GM19328 (cell line): ENCODE measurements around the gene CLDN24.

Source experiments
- ATAC-seq: cut with Tn5 transposase; IDR thresholded peaks from one replicate; pipeline ENCODE4 v1.9.1; 2021; ENCODE audit warnings: mild to moderate bottlenecking, moderate library complexity; ENCODE audit not compliant: unreplicated experiment

Gene CLDN24

DNA sequence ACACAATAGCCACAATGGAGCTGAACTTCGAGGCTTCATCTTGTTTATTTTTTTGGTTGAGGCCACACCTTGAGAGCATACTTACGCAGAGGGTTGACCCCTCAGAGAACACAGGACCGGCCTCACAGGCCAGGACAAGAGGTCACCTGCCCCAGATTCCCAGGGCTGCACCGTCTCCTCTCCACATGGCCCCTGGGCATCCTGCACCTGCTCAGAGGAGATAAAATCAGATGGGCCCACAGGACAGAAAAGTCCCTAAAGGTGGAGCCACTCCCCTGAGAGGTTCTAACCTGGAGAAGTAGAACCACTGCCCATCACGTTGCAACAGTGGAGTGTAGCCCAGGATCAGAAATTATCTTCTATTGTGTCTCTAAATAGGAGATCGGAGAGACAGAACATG is 1.1 kb upstream of the CLDN24 start:
- ATAC-seq, result no peak

DNA sequence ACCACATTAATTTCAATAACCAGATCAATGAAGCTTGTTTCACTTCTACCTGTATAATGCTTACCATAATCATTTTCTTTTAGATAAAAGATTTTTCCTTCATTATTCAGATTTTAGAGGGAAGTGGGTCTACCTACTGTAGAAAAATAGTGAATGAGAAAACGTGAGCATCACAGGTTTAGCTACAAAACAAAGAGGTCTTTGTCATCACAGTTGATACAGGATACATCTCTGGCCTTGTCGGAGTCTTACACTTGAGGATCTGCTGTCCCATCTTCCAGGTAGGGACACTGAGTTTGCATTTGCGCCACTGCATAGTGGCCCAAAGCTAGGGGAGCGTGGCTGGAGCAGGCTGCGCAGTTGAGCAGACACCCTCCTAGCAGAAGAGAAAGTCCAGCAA is 710 bp downstream of the CLDN24 start:
- no peak for ATAC-seq

DNA sequence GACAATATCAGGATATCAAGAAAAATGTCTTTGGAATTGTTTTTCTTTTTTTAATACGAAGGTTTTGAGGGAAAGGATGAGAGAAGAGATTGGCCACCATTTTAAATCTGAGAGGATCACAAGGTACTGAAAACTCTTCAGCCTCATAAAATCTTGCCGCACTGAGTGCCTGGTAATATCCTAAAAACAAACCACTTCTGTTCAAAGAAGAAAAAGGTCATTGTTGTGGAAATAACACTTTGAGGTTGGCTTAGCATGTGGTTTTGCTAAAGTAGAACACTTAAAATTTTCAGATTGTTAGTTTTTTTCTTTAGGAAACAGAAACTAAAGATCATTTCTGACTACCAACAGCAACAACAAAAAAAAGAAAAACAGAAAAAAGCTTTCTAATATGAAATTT is 1.1 kb downstream of the CLDN24 start:
- no peak for ATAC-seq

DNA sequence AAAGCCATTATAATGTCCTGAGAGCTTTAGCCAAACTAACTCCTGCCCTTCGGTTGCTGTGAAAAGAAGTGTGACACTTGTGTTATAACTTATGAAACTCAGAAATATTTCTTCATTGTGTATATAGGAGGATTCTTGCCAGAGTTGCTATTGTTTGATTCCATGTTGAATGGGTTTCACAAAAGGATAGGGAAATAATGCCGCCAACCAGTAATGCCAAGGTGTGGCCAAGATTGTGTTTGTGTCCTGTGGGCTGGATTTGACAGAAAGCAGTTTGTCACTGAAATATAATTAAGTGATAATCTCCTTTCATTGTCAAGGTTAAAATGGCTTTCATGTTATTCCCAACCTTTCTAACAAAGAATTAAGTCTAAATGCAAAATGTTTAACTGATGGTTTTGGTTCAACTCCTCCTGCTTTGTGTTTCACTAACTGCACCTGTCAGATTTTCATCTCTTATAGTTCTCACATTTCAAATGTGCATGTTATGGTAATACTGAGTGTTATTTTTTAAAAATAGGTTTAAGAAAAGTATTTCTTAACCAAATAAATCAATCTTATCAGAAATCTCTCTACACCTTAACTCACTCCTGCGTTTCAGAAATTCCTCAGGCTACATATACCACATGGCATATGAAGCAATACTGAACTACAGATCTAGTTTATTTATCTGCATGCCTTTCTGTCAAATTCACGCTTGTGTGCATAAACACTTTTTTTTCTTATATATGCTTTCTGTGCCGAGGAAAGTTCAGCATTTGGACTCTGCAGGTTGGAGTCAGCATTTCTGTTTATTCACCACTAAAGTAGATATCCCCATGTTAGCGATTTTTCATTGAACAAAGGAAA is 1.8 kb downstream of the CLDN24 start, which contains the start of gene CLDN22:
CLDN22 (minus strand) TSS at position 66 of the 849 bp plus-strand sequence; CDS start at position 8, 58 bp downstream.
- no peak for ATAC-seq

DNA sequence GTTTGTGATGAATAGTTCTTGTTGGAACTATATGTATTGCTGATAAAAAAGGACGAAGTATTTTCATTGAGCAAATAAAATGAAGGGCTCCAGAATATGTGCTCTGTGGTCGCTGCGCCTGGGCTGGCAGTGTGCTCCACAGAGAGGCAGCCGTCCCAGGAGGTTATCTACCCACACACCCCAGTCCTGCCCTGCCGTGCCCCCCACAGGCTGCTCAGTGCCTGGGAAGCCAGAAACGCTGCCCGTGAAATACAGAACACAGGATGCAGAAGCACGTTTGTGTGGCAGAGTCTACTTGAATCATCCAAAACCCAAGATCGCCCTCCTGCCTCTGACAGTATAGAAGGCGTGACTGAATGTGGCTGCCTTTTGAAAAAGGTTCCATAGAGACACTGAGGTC is 3.6 kb downstream of the CLDN24 start:
- ATAC-seq, result no peak

DNA sequence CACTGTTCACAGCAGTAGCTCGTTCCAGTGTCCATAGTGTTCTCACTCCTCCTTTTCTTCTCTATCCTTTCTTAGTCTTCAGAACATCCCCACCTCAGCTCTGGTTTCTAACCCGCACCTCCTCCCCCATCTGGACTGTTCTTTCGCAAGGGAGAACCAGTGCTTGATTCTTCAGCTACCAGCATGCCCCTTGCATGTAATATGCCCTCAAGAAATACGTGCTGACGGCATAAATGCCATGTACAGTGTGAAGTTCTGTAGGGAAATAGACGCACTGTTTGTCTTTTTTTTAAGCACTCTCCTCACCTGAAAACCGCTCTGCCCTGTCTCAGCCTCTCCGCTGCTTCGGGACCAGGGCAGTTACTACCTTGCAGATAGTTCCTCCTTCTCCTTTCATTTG is 7.4 kb downstream of the CLDN24 start:
- no peak for ATAC-seq

DNA sequence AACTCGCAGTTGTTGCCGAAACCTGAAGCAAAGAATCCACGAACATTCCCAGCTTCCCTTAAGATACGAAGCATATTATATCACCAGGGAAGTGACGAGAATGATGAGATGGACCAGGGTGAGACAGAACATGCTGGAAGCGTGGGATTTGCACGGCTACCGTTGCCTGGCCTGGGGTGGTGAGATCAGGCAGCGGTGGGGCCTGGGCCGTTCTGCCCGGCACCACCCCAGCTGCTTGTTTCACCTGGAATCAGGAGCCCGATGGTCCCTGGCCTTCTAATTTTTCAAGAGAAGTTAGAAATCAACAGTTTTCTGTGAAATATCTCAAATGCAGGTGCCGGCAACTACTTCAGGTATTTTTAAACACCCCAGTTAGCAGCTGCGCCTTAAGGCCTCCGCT is 7.9 kb downstream of the CLDN24 start:
- ATAC-seq, result no peak

DNA sequence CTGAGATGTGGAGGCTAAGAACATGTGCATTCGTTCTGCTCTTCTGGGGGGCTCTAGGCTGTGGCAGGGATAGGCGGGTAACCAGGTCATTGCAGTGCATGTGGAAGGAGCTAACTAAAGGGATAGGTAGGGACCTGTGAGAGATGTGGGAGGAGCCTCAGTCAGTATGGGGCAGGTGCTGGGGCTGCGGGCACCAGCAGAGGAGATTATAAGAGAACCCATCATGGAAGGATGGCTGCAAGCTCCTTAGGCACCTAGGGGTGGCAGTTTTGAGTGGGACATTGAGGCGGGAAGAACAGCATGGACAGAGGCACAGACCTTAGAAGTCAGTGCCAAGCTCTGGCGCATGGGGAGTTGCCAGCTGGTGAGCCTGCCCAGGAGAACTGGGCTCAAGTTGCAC is 9.4 kb downstream of the CLDN24 start:
- ATAC-seq, result no peak

DNA sequence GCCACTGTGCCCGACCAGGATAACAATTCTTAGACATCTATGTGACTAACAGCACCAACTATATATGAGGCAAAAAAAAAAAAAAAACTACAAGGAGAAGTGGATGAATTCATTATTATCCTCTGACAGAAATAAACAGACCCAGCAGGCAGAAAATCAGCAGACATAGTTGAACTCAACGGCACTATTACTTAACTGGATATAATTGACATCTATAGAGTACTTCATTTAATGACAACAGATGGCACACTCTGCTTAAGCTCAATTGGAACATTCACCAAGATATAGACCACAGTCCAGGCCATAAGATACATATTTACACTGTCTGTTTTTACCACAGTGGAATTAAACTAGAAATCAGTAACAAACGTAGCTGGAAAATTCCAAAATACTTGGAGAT is 15.4 kb downstream of the CLDN24 start:
- ATAC-seq, result no peak

DNA sequence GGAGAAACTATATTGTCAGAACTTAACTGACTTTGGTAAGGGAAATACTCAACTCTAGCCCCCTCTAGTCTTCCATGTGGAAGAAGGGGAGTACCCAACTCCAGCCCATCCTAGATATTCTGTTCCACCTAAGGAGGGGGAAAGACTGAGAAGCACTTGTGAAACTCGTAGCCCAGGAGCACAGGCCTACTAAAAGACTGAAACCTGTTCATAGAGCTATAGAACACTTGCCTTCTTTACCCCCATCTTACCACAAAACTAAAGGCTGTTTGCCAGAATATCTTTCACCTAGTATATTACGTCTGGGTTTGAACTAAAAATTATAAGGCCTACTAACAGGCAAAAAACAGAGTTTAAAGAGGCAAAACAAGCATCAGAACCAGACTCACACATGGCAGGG is 17.7 kb downstream of the CLDN24 start:
- ATAC-seq, result no peak

DNA sequence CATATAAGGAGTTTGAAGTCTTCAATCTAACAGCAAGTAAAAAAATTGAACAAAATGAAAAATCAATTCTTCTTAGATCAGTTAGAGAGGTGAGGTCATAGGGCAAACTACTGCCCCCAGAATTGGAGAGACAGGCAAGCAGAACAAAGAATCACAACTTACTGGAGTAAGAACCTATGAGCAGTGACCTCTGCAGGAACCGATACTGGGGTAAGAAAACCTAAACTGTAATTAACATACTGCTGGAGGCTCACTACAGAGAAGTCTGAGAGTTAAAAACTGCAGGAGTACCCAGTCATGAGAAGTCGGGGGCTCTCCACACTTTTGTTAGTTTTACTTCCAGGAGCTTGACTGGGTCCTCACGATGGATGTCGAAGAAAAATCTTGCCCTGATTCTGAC is 18.2 kb downstream of the CLDN24 start:
- ATAC-seq, result no peak

DNA sequence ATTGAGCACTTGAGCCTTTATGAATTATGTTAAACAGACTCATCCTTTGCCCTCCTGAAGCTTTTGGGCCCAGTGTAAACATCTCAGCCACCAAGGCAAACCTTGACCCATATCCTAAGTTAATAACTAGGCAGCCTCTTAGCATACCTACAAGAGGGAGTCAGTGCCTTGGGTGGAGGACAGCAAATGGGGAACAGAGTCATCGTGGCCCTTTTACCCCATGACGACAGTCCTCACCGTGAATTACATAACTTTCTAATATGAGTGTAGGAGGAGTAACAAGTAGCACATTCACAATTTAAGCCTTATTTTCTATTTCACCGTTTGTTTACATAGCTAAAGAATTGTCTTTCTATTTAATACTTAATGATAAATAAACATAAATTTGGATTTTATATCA is 18.9 kb downstream of the CLDN24 start:
- no peak for ATAC-seq

DNA sequence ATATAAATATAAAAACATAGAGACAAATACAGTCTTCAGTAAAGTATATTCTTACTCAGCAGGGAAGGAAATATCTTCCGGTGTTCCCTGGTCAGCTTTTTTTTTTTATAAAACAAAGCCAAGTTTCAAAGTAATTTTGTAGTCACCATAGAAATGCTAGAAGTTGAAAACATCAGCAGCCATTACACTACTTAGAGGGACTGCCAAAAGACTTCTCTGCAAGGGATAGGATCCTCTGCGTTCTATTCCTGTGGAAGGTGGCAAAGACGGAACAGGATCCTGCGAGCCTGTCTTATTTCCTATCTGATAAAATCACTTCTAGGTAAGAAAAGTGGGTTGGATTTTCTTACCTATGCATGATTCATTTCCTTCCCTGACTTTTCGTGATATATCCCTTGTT is 21.6 kb downstream of the CLDN24 start:
- no peak for ATAC-seq

DNA sequence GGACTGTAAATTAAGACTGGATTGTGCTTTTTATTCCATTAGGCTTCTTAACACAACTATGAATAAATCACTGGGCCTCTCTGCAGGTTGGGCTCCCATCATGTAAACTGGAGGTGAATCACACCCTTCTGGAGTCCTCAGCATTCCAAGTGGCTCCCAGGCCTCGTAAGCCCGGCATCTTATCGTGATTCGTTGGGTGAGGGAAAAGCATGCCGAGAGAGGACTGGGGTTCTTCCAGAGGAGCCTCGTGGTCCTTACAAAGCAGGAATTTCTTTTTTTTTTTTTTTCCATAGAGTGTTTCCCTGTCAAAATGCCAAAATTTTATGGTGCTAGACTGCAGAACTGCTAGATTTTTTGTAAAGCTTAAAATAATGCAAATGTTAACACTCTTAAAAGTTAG is 22.2 kb downstream of the CLDN24 start:
- ATAC-seq, result no peak

DNA sequence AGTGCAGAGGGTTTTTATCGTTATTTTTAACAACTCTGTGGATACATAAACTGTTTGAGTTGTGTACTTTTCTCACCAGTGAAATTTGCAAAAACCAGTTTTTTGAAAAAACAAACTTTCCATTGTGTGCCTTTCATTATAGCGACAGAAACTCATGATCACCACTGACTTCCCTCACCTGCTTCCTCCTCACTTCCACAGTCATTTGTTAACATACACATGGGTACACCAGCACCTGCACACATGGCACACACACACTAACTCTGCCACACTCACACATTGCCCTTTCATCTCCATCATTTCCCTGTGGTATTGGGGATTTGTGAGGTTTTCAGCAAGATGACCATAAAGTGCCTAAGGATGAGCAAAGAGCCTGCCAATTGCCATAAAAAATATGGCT is 22.8 kb downstream of the CLDN24 start:
- ATAC-seq, result no peak

DNA sequence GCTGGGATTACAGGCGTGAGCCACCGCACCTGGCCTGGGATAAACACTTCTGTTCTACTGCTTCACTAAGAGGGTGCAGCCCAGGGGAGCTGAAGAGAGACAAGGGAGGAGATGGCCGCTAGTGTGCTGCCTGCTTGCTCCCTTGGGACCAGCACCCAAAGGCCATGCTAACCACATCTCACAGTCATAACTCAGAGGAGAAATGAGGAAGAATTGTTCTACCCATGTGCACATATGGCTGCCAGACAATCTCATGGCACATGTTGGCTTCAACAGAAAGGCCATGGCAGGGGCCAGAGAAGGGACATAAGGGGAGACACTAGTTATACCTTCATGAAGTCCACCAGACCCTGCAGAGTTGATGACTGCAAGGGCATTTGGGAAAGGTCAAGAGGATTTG is 24.6 kb downstream of the CLDN24 start:
- no peak for ATAC-seq

DNA sequence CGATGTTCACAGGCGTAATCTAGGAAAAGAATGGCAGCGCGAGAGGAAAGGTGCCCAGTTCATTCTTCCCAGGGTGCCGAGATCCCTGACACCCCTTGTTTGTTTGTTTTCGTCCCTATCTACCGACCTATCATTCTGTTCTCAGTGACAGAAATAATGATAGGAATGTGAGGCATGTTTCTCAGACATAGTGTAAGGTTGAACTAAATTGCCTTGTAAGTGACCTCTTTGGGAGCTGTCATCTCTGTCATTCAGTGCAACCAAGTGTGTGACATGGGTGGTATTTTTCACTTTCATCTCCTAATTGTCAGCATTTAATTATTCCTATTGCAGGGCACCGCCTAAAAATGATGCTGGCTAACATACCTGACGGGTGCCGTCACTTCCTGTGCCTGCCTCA is 26.5 kb downstream of the CLDN24 start:
- no peak for ATAC-seq

DNA sequence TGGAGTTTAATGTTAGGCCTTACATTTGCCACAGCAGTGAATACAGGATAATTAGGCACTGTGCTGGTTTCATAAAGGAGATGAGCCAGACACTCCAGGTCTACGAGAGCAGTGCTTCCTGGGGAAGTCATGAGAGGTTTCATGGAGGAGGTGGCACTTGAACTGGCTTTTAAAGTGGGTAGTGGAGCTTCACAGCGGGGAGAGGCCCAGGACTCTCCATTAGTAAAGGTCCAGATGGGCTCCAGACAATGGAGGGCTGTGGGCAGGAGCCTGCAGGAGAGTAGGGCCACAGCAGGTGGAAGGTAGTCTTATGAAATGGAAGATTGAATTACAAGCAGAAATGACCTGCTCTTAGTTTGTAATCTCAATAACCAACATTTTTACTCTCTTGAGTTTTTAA is 31.2 kb downstream of the CLDN24 start:
- ATAC-seq, result no peak

DNA sequence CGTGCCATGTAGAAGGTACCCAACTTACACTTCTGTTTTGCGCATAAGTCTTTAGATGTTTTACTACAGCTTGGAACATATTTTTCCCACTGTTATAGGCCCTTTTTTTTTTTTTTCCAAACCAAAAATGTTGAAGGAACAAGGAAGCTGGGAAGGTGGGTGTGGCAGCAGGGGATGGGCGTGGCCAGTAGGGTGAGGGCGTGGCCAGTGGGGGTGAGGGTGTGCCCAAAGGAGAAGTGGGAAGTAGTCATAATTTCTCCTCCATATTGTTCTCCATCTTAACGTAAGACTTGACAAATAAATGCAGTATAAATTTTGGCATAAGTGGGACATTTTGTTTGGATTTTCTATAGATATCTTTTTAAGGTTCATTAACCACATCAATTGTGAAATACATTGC is 32.5 kb downstream of the CLDN24 start:
- no peak for ATAC-seq

DNA sequence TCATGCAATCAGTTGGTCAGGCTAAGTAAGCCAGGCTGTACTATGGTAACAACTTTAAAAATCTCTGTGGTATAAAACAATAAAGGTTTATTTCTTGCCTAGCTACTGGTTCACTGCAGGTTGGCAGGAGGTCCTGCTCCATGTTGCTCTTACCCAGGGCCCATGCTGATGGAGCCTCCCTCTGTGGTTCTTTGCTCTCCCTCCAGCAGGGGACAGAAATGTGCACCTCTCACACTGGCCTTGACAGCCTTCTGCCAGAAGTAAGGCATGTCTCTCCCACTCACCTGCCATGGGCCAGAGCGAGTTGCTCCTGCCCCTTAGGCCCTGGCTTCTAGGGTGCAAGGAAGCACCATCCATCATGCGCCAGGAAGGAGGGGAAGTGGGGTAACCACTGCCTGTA is 33.3 kb downstream of the CLDN24 start:
- ATAC-seq, result no peak

DNA sequence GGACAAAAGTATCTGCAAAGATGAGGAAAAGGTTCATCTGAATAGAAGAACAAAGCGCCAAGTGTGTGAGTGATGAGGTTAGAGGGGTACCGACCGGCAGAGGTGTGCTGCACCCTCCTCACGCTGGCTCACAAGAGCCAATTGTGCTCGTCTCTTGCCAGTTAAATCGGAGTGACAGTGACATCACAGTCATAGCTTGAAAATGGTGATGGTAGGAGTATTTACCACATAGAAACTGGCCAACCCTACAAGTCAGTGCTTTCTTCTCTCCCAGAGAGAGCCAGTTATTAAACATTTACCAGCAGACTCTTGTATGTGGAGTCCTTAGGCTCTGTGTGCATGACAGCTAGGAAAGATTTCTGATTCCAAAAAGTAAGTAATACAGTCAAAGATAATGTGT is 34.5 kb downstream of the CLDN24 start:
- ATAC-seq, result peak; percentile 52

DNA sequence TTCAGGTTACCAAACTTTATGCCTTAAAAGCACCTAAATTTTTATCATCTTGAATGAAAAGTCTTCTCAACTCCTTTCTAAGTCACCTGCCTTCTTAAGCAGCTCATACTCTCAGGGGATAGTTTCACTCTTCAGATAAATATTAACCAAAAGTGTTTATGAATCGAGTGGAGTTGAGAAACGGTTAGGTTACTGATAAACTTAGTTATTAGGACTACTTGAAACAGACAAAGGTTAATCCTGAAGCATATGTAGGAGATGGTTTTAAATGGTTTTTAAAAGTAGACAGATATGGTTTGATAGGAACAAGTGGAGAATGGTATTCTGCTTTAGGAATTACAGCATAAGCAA is 34.9 kb downstream of the CLDN24 start:
- peak; percentile 50 for ATAC-seq
